SK-N-SH treated with all-trans-retinoic acid at 6 μM for 48 hours (cell line): ENCODE data around the gene AGTRAP.

Experiments
- ATAC-seq: fragments of 200-7000 bp; cut with Tn5 transposase; 3 replicates; pipeline ENCODE4 v1.9.1; 2020; ENCODE audit warnings: mild to moderate bottlenecking, moderate library complexity
- BACH2 ChIP-seq: fragments of 250-450 bp; sonication (Bioruptor Pico); IDR thresholded peaks from 2 replicates; pipeline ENCODE4 v1.9.0; 2021; ENCODE audit warnings: mild to moderate bottlenecking, borderline replicate concordance
- CREB5 ChIP-seq: fragments of 250-450 bp; sonication (Bioruptor Pico); IDR thresholded peaks from 2 replicates; pipeline ENCODE4 v1.5.1; 2020; ENCODE audit warnings: low read depth, mild to moderate bottlenecking, moderate library complexity
- GLIS3 ChIP-seq: fragments of 250-450 bp; sonication (Bioruptor Pico); IDR thresholded peaks from 2 replicates; pipeline ENCODE4 v1.5.0; 2020; ENCODE audit warnings: mild to moderate bottlenecking, moderate library complexity
- OSR1 ChIP-seq: fragments of 250-450 bp; sonication (Bioruptor Pico); IDR thresholded peaks from 2 replicates; pipeline ENCODE4 v1.8.0; 2022; ENCODE audit warnings: moderate library complexity, mild to moderate bottlenecking, inconsistent platforms
- PATZ1 ChIP-seq: fragments of 250-450 bp; sonication (Bioruptor Pico); IDR thresholded peaks from 2 replicates; pipeline ENCODE4 v1.8.0; 2020; ENCODE audit warnings: mild to moderate bottlenecking, moderate library complexity, borderline replicate concordance
- PPARA ChIP-seq: fragments of 250-450 bp; sonication (Bioruptor Pico); IDR thresholded peaks from 2 replicates; pipeline ENCODE4 v1.5.0; 2020; ENCODE audit warnings: mild to moderate bottlenecking, borderline replicate concordance
- SNAI2 ChIP-seq: fragments of 250-450 bp; sonication (Bioruptor Pico); IDR thresholded peaks from 2 replicates; pipeline ENCODE4 v1.5.0; 2020; ENCODE audit warnings: mild to moderate bottlenecking, moderate library complexity
- TOX ChIP-seq: fragments of 250-450 bp; sonication (Bioruptor Pico); IDR thresholded peaks from 2 replicates; pipeline ENCODE4 v1.8.0; 2021; ENCODE audit warnings: mild to moderate bottlenecking, moderate library complexity, borderline replicate concordance
- TSHZ2 ChIP-seq: fragments of 250-450 bp; sonication (Bioruptor Pico); IDR thresholded peaks from 2 replicates; pipeline ENCODE4 v1.5.0; 2020; ENCODE audit warnings: mild to moderate bottlenecking, moderate library complexity
- ZFP3 ChIP-seq: fragments of 250-450 bp; sonication (Bioruptor Pico); IDR thresholded peaks from 2 replicates; pipeline ENCODE4 v1.5.0; 2020; ENCODE audit warnings: mild to moderate bottlenecking, moderate library complexity
- ZFP30 ChIP-seq: fragments of 450-650 bp; formaldehyde crosslinking; IDR thresholded peaks from 2 replicates; pipeline ENCODE4 v1.5.0; 2022; ENCODE audit warnings: mild to moderate bottlenecking, moderate library complexity
- ZNF565 ChIP-seq: fragments of 450-650 bp; formaldehyde crosslinking; conservative IDR thresholded peaks from 2 replicates; pipeline ENCODE4 v1.5.0; 2020; ENCODE audit warnings: low read depth, mild to moderate bottlenecking, moderate library complexity
- ZNF70 ChIP-seq: fragments of 450-650 bp; formaldehyde crosslinking; IDR thresholded peaks from 2 replicates; pipeline ENCODE4 v1.5.0; 2020; ENCODE audit warnings: mild to moderate bottlenecking, moderate library complexity
- ZNF8 ChIP-seq: fragments of 450-650 bp; formaldehyde crosslinking; IDR thresholded peaks from 2 replicates; pipeline ENCODE4 v1.5.0; 2020; ENCODE audit warnings: mild to moderate bottlenecking, moderate library complexity
- TF ChIP-seq, protein P1 (sequence below): fragments of 250-450 bp; sonication (Bioruptor Pico); IDR thresholded peaks from 2 replicates; pipeline ENCODE4 v1.8.0; 2021; ENCODE audit warnings: low read depth, mild to moderate bottlenecking, moderate library complexity, borderline replicate concordance
- TF ChIP-seq, protein P2 (sequence below): fragments of 250-450 bp; sonication (Bioruptor Pico); IDR thresholded peaks from 2 replicates; pipeline ENCODE4 v1.5.1; 2021; ENCODE audit warnings: mild to moderate bottlenecking, moderate library complexity

The AGTRAP gene

DNA sequence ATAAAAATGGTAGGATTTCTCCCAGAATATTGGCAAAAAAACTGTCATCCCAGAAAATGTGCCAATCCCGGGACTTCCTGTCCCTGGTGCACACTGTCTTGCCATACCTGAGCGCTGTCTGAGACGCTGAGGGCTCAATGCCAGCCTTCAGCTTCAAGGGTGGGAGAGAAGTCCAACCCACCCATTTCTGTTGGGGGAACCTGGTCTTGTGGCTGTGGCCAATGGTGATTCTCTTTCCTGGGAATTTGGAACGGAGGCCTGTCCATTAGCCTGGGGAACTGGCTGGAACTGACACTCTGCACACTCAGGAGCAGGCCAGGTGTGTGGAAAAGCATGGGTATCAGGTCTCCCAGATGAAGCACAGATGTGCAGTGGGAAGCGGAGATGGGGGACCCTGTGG lies 63.2 kb downstream of the AGTRAP start:
- no peak for ATAC-seq
- TF ChIP-seq GLIS3 (CRISPR knock-in tag) (no peak), ZFP3 (CRISPR knock-in tag) (no peak), ZNF565 (CRISPR knock-in tag) (no peak), ZNF8 (CRISPR knock-in tag) (no peak), OSR1 (CRISPR knock-in tag) (no peak), TSHZ2 (CRISPR knock-in tag) (no peak), SNAI2 (CRISPR knock-in tag) (no peak), CREB5 (CRISPR knock-in tag) (no peak), ZFP30 (CRISPR knock-in tag) (no peak), BACH2 (CRISPR knock-in tag) (no peak), ZNF70 (CRISPR knock-in tag) (no peak)
- TF ChIP-seq, protein P1, sequence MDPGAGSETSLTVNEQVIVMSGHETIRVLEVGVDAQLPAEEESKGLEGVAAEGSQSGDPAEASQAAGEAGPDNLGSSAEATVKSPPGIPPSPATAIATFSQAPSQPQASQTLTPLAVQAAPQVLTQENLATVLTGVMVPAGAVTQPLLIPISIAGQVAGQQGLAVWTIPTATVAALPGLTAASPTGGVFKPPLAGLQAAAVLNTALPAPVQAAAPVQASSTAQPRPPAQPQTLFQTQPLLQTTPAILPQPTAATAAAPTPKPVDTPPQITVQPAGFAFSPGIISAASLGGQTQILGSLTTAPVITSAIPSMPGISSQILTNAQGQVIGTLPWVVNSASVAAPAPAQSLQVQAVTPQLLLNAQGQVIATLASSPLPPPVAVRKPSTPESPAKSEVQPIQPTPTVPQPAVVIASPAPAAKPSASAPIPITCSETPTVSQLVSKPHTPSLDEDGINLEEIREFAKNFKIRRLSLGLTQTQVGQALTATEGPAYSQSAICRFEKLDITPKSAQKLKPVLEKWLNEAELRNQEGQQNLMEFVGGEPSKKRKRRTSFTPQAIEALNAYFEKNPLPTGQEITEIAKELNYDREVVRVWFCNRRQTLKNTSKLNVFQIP (CRISPR knock-in tag) = no peak
- TF ChIP-seq, protein P2, sequence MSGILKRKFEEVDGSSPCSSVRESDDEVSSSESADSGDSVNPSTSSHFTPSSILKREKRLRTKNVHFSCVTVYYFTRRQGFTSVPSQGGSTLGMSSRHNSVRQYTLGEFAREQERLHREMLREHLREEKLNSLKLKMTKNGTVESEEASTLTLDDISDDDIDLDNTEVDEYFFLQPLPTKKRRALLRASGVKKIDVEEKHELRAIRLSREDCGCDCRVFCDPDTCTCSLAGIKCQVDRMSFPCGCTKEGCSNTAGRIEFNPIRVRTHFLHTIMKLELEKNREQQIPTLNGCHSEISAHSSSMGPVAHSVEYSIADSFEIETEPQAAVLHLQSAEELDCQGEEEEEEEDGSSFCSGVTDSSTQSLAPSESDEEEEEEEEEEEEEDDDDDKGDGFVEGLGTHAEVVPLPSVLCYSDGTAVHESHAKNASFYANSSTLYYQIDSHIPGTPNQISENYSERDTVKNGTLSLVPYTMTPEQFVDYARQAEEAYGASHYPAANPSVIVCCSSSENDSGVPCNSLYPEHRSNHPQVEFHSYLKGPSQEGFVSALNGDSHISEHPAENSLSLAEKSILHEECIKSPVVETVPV (CRISPR knock-in tag) = no peak

GRCh38 chr1:11799896-11800295 lies 64.0 kb downstream of the AGTRAP start:
- no peak for ATAC-seq
- TF ChIP-seq PATZ1 (CRISPR knock-in tag) (no peak), OSR1 (CRISPR knock-in tag) (no peak), SNAI2 (CRISPR knock-in tag) (no peak), ZNF8 (CRISPR knock-in tag) (no peak), BACH2 (CRISPR knock-in tag) (no peak), TOX (no peak)

GRCh38 chr1:11800391-11800755 lies 64.4 kb downstream of the AGTRAP start:
- ATAC-seq = no peak
- TF ChIP-seq TOX (no peak), OSR1 (CRISPR knock-in tag) (no peak), PPARA (CRISPR knock-in tag) (no peak), GLIS3 (CRISPR knock-in tag) (no peak), ZNF70 (CRISPR knock-in tag) (no peak), ZNF565 (CRISPR knock-in tag) (no peak), ZFP30 (CRISPR knock-in tag) (no peak), BACH2 (CRISPR knock-in tag) (no peak)
- TF ChIP-seq, protein P1 (CRISPR knock-in tag) = no peak
